Measurements from ENCODE around the gene PANX3.

DNA sequence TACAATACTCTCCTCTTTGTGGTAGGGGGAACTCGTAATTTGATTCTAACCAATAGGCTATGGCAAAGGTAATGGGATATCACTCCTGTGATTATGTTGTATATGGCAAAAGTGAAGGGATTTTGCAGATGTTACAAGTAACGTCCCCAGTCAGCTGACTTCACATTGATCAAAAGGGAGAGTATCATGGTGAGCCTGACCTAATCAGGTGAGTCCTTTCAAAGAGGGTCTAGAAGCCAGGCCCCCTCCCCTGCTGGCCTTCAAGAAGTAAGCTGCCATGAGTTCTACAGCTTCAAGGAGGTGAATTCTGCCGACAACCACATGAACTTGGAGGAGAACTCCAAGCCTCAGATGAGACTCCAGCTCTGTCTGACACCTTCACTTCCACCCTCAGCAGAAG lies 31.4 kb downstream of the PANX3 start:
- TF ChIP-seq RAD21 (conservative IDR thresholded peaks at IDR 0.05) = no peak
- TF ChIP-seq EZH2 (IDR thresholded peaks at IDR 0.05; ENCODE audit: borderline replicate concordance, insufficient read depth, low read length, poor library complexity, severe bottlenecking) = no peak
- no peak for TF ChIP-seq CTCF (IDR thresholded peaks at IDR 0.05; ENCODE audit: poor library complexity, severe bottlenecking)
- TF ChIP-seq EP300 (conservative IDR thresholded peaks at IDR 0.05; ENCODE audit: poor library complexity, severe bottlenecking) = no peak
- TF ChIP-seq, protein P1, sequence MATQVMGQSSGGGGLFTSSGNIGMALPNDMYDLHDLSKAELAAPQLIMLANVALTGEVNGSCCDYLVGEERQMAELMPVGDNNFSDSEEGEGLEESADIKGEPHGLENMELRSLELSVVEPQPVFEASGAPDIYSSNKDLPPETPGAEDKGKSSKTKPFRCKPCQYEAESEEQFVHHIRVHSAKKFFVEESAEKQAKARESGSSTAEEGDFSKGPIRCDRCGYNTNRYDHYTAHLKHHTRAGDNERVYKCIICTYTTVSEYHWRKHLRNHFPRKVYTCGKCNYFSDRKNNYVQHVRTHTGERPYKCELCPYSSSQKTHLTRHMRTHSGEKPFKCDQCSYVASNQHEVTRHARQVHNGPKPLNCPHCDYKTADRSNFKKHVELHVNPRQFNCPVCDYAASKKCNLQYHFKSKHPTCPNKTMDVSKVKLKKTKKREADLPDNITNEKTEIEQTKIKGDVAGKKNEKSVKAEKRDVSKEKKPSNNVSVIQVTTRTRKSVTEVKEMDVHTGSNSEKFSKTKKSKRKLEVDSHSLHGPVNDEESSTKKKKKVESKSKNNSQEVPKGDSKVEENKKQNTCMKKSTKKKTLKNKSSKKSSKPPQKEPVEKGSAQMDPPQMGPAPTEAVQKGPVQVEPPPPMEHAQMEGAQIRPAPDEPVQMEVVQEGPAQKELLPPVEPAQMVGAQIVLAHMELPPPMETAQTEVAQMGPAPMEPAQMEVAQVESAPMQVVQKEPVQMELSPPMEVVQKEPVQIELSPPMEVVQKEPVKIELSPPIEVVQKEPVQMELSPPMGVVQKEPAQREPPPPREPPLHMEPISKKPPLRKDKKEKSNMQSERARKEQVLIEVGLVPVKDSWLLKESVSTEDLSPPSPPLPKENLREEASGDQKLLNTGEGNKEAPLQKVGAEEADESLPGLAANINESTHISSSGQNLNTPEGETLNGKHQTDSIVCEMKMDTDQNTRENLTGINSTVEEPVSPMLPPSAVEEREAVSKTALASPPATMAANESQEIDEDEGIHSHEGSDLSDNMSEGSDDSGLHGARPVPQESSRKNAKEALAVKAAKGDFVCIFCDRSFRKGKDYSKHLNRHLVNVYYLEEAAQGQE (IDR thresholded peaks at IDR 0.05; ENCODE audit: borderline replicate concordance) = no peak

All from neural cell (in vitro differentiated cells).